Stimulated activated CD4-positive, alpha-beta T cell treated with anti-CD3 and anti-CD28 coated beads, Interleukin-1b, Interleukin-23, amount 100 ng/mL, for 1 hour (primary cell): ENCODE results near the gene USP44.
"Not testable (repeated sequence)": the region's sequence is repeated elsewhere in the genome, so short reads cannot be mapped to it uniquely, and the experiment has no call there.

Source experiments
- DNase-seq, 2 donors: peaks; one replicate each; pipeline ENCODE4 v3.0.0-alpha.2; 2020; ENCODE audit warnings: low read depth in 2 of 2

Gene USP44

GRCh38 chr12:95551305-95551704 is at the start of gene USP44:
Gene USP44 (minus strand): TSS chr12:95551476. CDS start chr12:95534256, 17,220 bp downstream.
- DNase-seq: no peak

- no peak for DNase-seq
These were observed 49.3 kb upstream of the USP44 start for GRCh38 chr12:95600567-95600966.

- DNase-seq: no peak
These were observed 48.6 kb upstream of the USP44 start for GRCh38 chr12:95599880-95600279.

GRCh38 chr12:95594136-95594535 is 42.9 kb upstream of the USP44 start:
- DNase-seq: no peak

- no peak for DNase-seq
These were observed 42.1 kb upstream of the USP44 start for GRCh38 chr12:95593266-95593871.

DNA sequence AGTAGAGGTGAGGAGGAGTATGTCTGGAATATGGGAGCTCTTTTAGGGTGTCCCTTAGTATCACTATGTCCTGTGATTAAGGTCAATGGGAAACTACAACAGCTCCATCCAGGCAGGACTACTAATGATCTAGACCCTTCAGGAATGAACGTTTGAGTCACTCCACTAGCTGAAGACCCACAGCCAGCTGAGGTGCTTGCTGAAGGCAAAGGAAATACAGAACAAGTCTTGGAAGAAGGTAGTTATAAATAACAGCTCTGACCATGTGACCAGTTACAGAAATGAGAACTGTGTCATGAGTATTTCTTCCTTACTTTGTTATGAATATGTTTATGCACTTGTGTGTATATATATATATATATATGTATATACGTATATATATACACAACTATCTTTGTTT is 40.5 kb upstream of the USP44 start:
- no peak for DNase-seq

- no peak for DNase-seq
These were observed 39.5 kb upstream of the USP44 start for GRCh38 chr12:95590775-95591174.

DNA sequence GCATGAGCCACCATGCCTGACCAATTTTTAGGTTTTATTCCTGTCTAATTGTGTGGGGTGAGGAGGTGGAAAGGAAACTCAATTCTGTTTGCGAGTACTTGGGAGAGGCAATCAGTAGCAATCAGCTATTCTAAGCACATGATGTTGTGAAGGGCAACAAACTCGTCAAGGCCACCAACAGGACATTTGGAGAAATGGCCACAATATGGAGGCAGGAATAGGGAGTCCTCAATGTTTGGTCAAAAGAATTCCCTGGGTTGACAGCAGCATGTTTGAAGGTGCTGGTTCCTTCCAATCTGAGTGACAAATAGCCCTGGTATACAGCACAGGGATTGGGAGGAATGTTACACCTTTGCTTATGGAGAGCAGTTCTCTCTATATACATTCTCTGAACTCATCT is 32.7 kb upstream of the USP44 start:
- no peak for DNase-seq

- no peak for DNase-seq
These were observed 31.2 kb upstream of the USP44 start for GRCh38 chr12:95582230-95583058.

GRCh38 chr12:95577820-95578219 is 26.5 kb upstream of the USP44 start:
- no peak for DNase-seq

- no peak for DNase-seq
These were observed 23.6 kb upstream of the USP44 start for GRCh38 chr12:95574799-95575452.

GRCh38 chr12:95573951-95574576 is 22.8 kb upstream of the USP44 start:
- DNase-seq: no peak

- DNase-seq: no peak
These were observed 20.1 kb upstream of the USP44 start for GRCh38 chr12:95571369-95571768.

- DNase-seq: not testable (repeated sequence)
These were observed 16.8 kb upstream of the USP44 start for GRCh38 chr12:95568045-95568444.

DNA sequence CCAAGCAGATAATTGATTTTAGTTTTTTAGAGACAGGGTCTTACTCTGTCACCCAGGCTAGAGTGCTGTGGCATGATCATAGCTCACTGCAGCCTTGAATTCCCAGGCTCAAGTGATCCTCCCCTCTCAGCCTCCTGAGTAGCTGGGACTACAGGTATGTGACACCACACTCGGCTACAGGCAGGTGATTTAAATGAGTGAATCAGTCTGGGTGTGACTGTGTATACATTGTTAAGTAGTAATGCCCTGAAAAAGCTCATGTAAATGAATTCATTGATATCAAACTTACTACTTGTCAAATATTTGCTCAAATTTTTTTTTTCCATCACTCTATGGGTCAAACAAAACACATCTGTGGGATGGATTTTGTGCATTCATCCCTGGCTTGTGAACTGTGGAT is 6.3 kb upstream of the USP44 start:
- no peak for DNase-seq

GRCh38 chr12:95554532-95555071 is 3.3 kb upstream of the USP44 start:
- no peak for DNase-seq

- no peak for DNase-seq
These were observed 2.1 kb upstream of the USP44 start for GRCh38 chr12:95553197-95553943.

DNA sequence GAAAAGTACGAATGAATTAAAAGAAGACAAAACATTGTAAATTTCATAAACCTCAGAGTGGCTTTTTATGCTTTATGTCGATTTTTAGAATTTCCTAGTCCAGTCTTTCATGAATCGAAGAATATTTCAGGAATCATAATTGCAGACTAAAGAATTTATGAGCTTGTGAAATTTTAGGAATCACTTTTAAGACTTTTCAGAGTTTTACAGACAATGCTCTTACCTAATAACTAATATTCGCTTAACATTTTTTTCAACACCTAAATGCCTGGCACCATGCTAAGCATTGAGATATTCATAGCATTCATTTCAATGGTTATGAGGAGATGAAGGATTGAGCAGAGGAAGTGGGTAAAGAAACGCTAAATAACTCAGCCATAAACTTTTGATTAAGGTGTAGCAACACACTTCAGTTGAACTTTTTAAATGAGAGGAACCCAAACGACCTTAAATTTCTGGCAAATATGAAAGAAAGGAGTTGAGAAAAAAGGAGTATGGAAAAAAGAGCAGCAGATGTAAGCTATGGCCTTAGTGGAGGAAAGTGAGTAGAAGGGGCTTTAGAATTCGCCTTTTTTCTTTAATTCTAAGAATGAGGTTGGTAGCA is 739 bp upstream of the USP44 start:
- no peak for DNase-seq

- DNase-seq: no peak
These were observed 1.7 kb downstream of the USP44 start for GRCh38 chr12:95549392-95550084.
